Subcutaneous adipose tissue (tissue), 4 donors: ENCODE data around the gene HECA. TPM values are rescaled to one million over a fixed set of nuclear protein-coding genes. Genes with fewer than 3 reads are reported as not detected.

Source experiments
- total RNA-seq, 4 donors: library from RNA; depleted of rRNA; stranded (reverse); fragments of >200 nt; gene quantifications; one replicate each; pipeline ENCODE4 v1.1.0, GENCODE V29; 2016
- TF ChIP-seq, protein P1 (sequence below): fragments of 450-650 bp; IDR thresholded peaks from one replicate; pipeline ENCODE4 v1.5.1; 2016; ENCODE audit warnings: low read depth, mild to moderate bottlenecking, control low read depth, antibody characterized with exemption, moderate library complexity

The HECA gene
- total RNA-seq, 4 donors from 2014 or later, result 37.5 to 57.1 (median 49.1) TPM

DNA sequence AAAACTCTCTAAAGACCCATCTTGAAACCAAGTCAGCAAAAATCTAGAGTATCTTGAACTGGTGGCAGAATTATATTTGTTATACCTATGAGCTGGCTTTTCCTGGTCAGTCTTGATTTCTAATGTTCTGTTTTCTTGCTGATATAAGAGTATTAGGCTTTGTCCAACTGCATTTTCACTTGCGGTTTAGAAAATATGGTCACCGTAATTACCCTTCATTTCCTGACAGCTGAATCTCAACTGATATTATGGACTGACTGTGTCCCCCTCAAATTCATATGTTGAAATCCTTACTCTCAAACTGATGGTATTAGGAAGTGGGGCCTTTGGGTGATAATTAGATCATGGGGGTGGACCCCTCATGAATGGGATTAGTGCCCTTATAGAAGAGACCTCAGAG lies 84.9 kb downstream of the HECA start:
- TF ChIP-seq, protein P1, sequence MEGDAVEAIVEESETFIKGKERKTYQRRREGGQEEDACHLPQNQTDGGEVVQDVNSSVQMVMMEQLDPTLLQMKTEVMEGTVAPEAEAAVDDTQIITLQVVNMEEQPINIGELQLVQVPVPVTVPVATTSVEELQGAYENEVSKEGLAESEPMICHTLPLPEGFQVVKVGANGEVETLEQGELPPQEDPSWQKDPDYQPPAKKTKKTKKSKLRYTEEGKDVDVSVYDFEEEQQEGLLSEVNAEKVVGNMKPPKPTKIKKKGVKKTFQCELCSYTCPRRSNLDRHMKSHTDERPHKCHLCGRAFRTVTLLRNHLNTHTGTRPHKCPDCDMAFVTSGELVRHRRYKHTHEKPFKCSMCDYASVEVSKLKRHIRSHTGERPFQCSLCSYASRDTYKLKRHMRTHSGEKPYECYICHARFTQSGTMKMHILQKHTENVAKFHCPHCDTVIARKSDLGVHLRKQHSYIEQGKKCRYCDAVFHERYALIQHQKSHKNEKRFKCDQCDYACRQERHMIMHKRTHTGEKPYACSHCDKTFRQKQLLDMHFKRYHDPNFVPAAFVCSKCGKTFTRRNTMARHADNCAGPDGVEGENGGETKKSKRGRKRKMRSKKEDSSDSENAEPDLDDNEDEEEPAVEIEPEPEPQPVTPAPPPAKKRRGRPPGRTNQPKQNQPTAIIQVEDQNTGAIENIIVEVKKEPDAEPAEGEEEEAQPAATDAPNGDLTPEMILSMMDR, result no peak

Other genes starting within 250 kb of the HECA start
- gene REPS1, start 146.8 kb upstream of the HECA start, total RNA-seq, result 10 to 100 TPM; 27.1 to 47.3 (median 33.1) TPM
- gene ABRACL, start 106.3 kb upstream of the HECA start, total RNA-seq, result 10 to 100 TPM in 3 of 4 donors, 1 to 10 TPM in 1; 3.2 to 31.6 (median 14.3) TPM
- gene TXLNB, start 156.9 kb downstream of the HECA start, total RNA-seq, result 1 to 10 TPM in 3 of 4 donors, under 1 TPM in 1; 0.57 to 3.2 (median 1.6) TPM
- 100 to 1,000 TPM; 117 to 273 (median 201) TPM for gene CITED2, start 239.6 kb downstream of the HECA start, total RNA-seq